HUDEP-2 (cell line): ENCODE data around the gene MTCL1.

Source experiments
- DNase-seq, 76 experiments: peaks; one replicate each; lab custom pipeline; 2025; ENCODE audit not compliant: unreplicated experiment in 76 of 76; lab: John Stamatoyannopoulos, UW

Gene MTCL1

DNA sequence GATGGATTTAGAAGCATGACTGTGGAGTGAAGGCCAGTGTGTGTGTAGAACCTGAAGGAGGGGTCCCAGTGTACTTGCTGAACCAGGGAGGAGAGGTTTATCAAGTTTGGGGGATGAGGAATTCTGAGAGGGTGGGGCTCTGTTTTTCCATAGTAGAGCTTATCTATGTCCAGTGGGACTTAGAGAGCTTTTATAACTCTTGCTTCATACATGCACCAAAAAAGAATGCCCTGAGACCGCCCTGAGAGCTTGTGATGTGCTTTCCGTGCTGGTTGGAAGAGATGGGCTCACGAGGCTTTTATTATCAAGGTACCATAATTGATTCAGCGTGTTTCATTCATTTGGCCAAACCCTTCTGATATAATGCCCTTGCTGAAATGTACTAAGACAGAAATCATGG, 100.2 kb downstream of the MTCL1 start:
- DNase-seq: no peak

DNA sequence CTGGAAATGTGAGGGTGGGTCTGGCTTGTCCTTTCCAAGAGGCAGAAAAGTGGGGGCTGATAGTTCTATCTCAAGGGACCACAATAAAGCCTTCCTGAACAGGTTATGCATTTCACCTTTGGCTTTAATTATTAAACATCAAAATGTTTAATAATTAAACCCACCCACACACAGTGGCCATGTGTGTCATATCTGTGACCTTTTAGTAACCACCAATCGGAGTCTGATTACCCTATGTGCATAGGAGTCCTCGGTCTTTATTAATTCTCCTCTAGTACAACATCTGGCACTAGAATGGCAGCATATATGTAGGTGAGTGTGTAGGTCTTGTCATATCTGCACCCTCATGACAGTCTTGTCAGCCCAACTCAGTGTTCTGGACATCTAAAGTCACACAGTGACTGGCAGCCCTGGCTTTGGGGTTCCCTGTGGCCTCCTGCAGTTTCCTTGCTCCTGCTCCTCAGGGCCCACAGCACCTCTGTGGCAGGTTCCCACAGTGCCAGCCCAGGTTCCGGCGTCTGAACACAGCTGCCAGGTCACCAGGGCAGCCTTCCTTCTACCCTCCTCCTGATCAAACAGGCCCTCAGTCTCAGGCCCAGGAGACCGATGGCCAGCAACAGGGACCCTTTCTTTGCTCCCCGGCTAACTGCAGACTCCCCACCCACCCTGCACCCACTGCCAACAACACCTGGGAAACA, 100.9 kb downstream of the MTCL1 start:
- DNase-seq: no peak

- DNase-seq: no peak
These were observed 101.6 kb downstream of the MTCL1 start for GRCh38 chr18:8806798-8807487.

DNA sequence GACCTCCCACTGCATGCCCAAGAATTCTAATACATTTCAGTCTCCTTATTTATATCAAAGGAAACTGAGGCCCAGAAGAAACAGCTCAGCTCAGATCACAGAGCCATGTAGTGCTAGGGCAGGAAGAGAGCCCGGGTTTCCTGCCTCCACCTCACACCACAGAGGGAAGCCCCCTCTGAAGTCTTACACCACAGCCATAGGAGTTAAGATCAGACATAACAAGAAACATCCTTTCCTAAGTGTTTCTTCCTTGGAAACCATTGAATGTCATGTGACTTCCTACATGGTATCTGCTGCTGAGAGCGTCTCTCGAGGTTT, 102.1 kb downstream of the MTCL1 start:
- no peak for DNase-seq

GRCh38 chr18:8808001-8808400, 102.6 kb downstream of the MTCL1 start:
- no peak for DNase-seq

DNA sequence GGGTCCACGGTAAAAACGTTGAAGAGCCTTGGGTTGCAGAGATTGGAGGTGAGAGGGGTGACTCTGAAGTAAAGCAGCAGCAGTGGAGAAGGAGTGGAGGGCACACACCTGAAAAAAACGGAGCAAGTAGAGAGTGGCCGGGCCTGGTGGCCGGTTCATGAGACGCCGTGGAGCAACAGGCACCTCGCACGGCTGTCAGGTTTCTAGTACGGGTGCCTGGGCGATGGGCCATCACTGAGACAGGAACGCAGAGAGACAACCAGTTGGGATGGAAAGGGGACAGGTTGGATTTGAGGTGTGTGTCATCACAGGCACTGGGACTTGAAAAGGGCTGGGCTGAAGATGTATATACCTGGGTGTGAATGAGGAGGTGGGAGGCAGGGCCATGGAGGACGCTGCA, 104.2 kb downstream of the MTCL1 start:
- no peak for DNase-seq

- DNase-seq: no peak
These were observed 104.8 kb downstream of the MTCL1 start for GRCh38 chr18:8810157-8810556.

DNA sequence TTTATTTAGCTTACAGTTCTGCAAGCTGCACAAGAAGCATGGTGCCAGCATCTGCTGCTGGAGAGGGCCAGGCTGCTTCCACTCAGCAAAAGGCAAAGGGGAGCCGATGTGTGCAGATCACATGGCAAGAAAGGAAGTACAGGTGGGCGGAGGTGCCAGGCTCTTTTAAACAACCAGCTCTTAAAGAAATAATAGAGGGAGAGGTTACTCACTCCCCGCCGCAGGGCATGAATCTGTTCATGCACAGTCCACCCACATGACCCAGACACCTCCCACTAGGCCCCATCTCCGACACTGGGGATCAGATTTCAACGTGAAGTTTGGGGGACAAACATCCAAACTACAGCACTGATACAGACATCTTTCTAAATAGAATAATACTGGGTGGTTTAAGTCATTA, 105.8 kb downstream of the MTCL1 start:
- no peak for DNase-seq

GRCh38 chr18:8812631-8813030, 107.3 kb downstream of the MTCL1 start:
- DNase-seq: no peak

- no peak for DNase-seq
These were observed 108.3 kb downstream of the MTCL1 start for GRCh38 chr18:8813611-8814010.

DNA sequence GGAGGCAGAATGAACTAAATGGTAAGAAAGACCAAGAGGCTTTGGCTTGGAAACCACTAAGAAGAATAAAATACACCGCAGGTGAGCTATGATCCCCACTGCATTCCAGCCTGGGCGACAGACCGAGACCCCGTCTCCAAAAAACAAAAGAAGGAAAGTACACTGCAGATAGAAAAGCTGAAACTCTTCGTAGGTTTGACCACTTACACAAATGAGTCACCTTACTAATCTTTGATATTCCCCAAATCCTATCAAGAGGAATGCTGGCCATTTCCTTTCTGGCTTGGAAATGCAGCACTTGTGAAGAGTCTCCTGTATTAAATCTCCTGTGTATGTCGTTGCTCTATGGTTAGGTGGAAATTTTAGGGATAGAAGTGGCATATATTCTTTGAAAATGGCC, 108.8 kb downstream of the MTCL1 start:
- DNase-seq: no peak

DNA sequence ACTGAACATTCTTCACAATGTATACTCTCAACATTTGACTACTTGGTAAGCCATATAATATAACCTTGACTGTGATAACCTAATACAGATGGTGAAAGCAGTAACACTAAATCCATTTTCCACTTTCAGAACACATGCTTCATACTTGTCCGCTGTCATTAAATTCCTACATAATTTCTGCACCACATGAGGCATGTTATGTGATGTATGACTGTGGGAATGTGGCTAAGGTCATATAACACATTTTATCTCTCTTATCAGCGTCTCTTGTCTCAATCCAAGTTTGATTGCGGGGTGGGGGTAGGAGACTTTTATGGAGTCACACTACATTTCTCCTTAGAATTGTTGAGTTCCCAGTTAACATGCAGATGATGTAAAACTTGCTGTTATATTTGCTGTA, 110.9 kb downstream of the MTCL1 start:
- DNase-seq: no peak

DNA sequence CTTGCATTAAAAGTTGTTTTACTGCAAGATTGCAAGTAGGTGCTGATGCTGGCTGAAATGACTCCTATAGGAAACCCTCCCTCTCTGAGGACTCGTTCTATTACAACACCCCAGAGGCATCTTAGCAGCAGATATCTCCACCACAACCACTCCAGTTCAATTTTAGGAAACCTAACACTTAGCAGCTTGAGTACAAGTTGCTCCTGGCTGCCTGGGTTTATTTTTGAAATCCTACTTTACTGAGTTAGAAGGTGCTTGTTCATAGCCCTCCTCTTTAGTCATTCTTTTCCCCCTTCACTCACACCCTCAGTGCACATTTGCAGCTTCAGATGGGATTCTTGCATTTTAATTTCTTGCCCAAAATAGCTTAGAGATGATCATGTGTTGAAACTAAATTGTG, 111.5 kb downstream of the MTCL1 start:
- DNase-seq: no peak

DNA sequence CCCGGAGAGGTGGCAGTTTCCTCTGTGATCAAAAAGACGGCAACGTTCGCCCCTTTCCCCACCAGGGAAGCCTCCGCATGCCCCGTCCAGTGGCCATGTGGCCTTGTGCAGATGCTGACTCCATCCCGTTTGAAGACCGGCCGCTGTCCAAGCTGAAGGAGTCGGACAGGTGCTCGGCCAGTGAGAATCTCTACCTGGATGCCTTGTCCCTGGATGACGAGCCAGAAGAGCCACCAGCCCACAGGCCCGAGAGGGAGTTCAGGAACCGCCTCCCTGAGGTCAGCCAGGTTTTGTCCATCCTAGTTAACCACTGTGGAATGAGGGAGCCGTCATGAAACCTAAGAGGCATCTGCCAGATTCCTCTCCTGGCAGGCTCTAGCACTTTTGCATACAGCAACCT, 113.6 kb downstream of the MTCL1 start:
- DNase-seq: no peak

GRCh38 chr18:8820396-8821082, 115.2 kb downstream of the MTCL1 start:
- DNase-seq: peak in 18 of 76 experiments; percentile 1 to 63 (median 19)

DNA sequence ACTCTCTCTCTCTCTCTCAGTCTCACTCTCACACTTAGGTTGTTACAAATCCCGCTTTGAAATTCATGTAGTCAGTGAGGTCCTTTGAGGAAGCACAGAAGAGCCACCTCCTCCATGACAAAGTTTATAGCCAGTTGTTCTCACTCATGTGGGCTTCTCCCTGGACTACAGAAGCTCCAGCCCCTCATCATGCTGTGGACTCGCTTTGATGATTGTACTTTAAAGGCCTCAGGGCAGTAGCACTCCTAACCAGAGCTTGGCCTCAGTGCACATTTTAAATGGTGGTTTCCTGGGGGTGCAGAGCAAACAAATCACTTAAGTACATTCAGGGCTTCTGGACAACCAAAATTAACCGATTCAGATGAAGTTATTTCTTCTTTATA, 115.7 kb downstream of the MTCL1 start:
- DNase-seq: no peak

GRCh38 chr18:8821531-8821930, 116.2 kb downstream of the MTCL1 start:
- no peak for DNase-seq

DNA sequence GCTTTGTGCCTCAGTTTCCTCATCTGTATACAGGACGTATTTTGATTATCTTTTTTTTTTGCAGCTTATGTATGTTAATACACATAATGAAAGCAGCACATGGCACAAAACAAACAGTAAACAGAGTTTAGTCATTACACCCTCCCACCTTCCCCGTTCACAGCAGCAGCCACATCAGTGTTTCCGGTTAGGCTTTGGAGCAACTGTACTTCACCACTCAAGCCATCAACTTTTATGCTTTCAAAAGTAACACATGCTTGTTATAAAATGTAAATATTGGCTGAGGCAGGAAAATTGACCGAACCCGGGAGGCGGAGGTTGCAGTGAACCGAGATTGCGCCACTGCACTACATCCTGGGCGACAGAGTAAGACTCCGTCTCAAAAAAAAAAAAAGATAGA, 117.3 kb downstream of the MTCL1 start:
- no peak for DNase-seq

- DNase-seq: no peak
These were observed 118.2 kb downstream of the MTCL1 start for GRCh38 chr18:8823530-8823929.

DNA sequence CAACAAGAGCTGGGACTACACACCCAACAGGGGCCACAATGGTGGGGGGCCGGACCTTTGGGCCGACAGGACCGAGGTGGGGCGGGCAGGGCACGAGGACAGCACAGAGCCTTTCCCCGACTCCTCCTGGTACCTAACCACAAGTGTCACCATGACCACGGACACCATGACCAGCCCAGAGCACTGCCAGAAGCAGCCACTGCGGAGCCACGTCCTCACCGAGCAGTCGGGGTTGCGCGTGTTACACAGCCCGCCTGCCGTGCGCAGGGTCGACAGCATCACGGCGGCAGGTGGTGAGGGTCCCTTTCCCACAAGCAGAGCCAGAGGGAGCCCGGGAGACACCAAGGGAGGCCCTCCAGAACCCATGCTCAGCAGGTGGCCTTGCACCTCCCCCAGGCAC, 119.5 kb downstream of the MTCL1 start:
- DNase-seq: no peak

DNA sequence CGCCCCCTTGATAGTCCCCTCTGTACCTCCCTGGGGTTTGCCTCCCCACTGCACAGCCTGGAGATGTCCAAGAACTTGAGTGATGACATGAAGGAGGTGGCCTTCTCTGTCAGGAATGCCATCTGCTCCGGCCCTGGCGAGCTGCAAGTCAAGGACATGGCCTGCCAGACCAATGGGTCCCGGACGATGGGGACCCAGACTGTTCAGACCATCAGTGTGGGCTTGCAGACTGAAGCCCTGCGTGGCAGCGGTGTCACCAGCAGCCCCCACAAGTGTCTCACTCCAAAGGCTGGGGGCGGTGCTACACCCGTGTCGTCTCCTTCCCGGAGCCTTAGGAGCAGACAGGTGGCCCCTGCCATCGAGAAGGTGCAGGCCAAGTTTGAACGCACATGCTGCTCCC, 119.9 kb downstream of the MTCL1 start:
- no peak for DNase-seq

DNA sequence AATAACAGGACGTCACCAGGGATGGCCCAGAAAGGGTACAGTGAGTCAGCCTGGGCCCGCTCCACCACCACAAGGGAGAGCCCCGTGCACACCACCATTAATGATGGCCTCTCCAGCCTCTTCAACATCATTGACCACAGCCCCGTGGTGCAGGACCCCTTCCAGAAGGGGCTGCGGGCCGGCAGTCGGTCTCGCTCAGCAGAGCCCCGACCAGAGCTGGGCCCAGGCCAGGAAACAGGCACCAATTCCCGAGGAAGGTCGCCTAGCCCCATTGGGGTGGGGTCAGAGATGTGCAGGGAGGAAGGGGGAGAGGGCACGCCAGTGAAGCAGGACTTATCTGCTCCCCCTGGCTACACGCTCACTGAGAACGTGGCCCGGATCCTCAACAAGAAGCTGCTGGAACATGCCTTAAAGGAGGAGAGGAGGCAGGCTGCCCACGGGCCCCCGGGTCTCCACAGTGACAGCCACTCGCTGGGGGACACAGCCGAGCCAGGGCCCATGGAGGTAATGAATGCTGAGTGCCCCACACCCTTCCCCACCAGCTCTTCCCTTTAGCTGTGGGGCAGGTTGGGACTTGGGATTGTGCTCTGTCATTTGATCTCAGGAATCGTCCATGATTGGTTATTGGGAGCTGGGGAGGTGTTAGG, 120.5 kb downstream of the MTCL1 start:
- no peak for DNase-seq
